LNCaP clone FGC (cell line): ENCODE measurements around the gene REG3A.

Experiments
- DNase-seq: peaks from one replicate; pipeline ENCODE4 v3.0.0-alpha.2; 2011; ENCODE audit warnings: low read depth
- H3K4me3 ChIP-seq: 2 replicates; pipeline ENCODE4 v1.5.1; 2011; ENCODE audit warnings: mild to moderate bottlenecking, low read depth, low read length, control low read depth
- TF ChIP-seq, protein P1 (sequence below): IDR thresholded peaks from 2 replicates; pipeline ENCODE4 v1.5.1; 2012; ENCODE audit warnings: mild to moderate bottlenecking; ENCODE audit not compliant: control insufficient read depth, insufficient read depth; ENCODE audit errors: extremely low read depth

REG3A gene

GRCh38 chr2:79112269-79112668 lies 47.3 kb downstream of the REG3A start:
- H3K4me3 ChIP-seq, result no peak overlapping the region
- DNase-seq, result no peak
- TF ChIP-seq, protein P1, sequence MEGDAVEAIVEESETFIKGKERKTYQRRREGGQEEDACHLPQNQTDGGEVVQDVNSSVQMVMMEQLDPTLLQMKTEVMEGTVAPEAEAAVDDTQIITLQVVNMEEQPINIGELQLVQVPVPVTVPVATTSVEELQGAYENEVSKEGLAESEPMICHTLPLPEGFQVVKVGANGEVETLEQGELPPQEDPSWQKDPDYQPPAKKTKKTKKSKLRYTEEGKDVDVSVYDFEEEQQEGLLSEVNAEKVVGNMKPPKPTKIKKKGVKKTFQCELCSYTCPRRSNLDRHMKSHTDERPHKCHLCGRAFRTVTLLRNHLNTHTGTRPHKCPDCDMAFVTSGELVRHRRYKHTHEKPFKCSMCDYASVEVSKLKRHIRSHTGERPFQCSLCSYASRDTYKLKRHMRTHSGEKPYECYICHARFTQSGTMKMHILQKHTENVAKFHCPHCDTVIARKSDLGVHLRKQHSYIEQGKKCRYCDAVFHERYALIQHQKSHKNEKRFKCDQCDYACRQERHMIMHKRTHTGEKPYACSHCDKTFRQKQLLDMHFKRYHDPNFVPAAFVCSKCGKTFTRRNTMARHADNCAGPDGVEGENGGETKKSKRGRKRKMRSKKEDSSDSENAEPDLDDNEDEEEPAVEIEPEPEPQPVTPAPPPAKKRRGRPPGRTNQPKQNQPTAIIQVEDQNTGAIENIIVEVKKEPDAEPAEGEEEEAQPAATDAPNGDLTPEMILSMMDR, result no peak
